Measurements from ENCODE around the gene KDM3A.

Gene KDM3A

GRCh38 chr2:86429335-86429734 lies 11.8 kb upstream of the KDM3A start:
- no peak for FAIRE-seq
- no peak for DNase-seq (ENCODE audit: insufficient read length, low spot score)

- no peak for DNase-seq (ENCODE audit: insufficient read length, low spot score)
- no peak for FAIRE-seq
These were observed 10.8 kb upstream of the KDM3A start for GRCh38 chr2:86430368-86430767.

GRCh38 chr2:86433137-86433536 lies 8.0 kb upstream of the KDM3A start:
- FAIRE-seq: no peak
- no peak for DNase-seq (ENCODE audit: insufficient read length, low spot score)

GRCh38 chr2:86434290-86434689 lies 6.9 kb upstream of the KDM3A start:
- no peak for FAIRE-seq
- no peak for DNase-seq (ENCODE audit: insufficient read length, low spot score)

GRCh38 chr2:86435531-86435930 lies 5.6 kb upstream of the KDM3A start:
- DNase-seq (ENCODE audit: insufficient read length, low spot score): no peak
- FAIRE-seq: no peak

GRCh38 chr2:86436328-86436727 lies 4.8 kb upstream of the KDM3A start:
- FAIRE-seq (no peak), DNase-seq (ENCODE audit: insufficient read length, low spot score) (no peak)

- DNase-seq (ENCODE audit: insufficient read length, low spot score): no peak
These were observed 1.1 kb upstream of the KDM3A start for GRCh38 chr2:86439879-86440630.

GRCh38 chr2:86441392-86441881 lies 266 bp downstream of the KDM3A start:
- FAIRE-seq (no peak), DNase-seq (ENCODE audit: insufficient read length, low spot score) (peak; percentile 10)

More at GRCh38 chr2:86439879-86440630, 1.1 kb upstream of the KDM3A start:
- FAIRE-seq: no peak

GRCh38 chr2:86441882-86442641 lies 891 bp downstream of the KDM3A start:
- DNase-seq (ENCODE audit: insufficient read length, low spot score): peak; percentile 10
- no peak for FAIRE-seq

GRCh38 chr2:86442642-86443005 lies 1.5 kb downstream of the KDM3A start:
- DNase-seq (ENCODE audit: insufficient read length, low spot score) (peak; percentile 60), FAIRE-seq (peak; percentile 99)

GRCh38 chr2:86443631-86444350 lies 2.6 kb downstream of the KDM3A start:
- DNase-seq (ENCODE audit: insufficient read length, low spot score) (no peak), FAIRE-seq (no peak)

- FAIRE-seq: no peak
- DNase-seq (ENCODE audit: insufficient read length, low spot score): no peak
These were observed 4.3 kb downstream of the KDM3A start for GRCh38 chr2:86445436-86445835.

GRCh38 chr2:86446060-86446459 lies 4.9 kb downstream of the KDM3A start:
- FAIRE-seq (no peak), DNase-seq (ENCODE audit: insufficient read length, low spot score) (no peak)

GRCh38 chr2:86453836-86454235 lies 12.7 kb downstream of the KDM3A start:
- DNase-seq (ENCODE audit: insufficient read length, low spot score): no peak
- no peak for FAIRE-seq

- DNase-seq (ENCODE audit: insufficient read length, low spot score) (no peak), FAIRE-seq (no peak)
These were observed 13.1 kb downstream of the KDM3A start for GRCh38 chr2:86454238-86454637.

- FAIRE-seq (no peak), DNase-seq (ENCODE audit: insufficient read length, low spot score) (no peak)
These were observed 14.0 kb downstream of the KDM3A start for GRCh38 chr2:86455181-86455580.

GRCh38 chr2:86461042-86461743 lies 20.0 kb downstream of the KDM3A start:
- FAIRE-seq: no peak
- DNase-seq (ENCODE audit: insufficient read length, low spot score): no peak

- DNase-seq (ENCODE audit: insufficient read length, low spot score) (no peak), FAIRE-seq (no peak)
These were observed 23.5 kb downstream of the KDM3A start for GRCh38 chr2:86464652-86465051.

GRCh38 chr2:86466306-86466705 lies 25.1 kb downstream of the KDM3A start:
- DNase-seq (ENCODE audit: insufficient read length, low spot score) (no peak), FAIRE-seq (no peak)

GRCh38 chr2:86468162-86469033 lies 27.2 kb downstream of the KDM3A start:
- DNase-seq (ENCODE audit: insufficient read length, low spot score): no peak
- FAIRE-seq: no peak

Measured in GM19239 (cell line).